ENCODE measurements around the gene SLC26A11.
"Not testable (repeated sequence)": the region's sequence is repeated elsewhere in the genome, so short reads cannot be mapped to it uniquely, and the experiment has no call there.

Gene SLC26A11

GRCh38 chr17:80244871-80245509 is 24.8 kb downstream of the SLC26A11 start:
- no peak for DNase-seq (ENCODE audit: low read depth)

DNA sequence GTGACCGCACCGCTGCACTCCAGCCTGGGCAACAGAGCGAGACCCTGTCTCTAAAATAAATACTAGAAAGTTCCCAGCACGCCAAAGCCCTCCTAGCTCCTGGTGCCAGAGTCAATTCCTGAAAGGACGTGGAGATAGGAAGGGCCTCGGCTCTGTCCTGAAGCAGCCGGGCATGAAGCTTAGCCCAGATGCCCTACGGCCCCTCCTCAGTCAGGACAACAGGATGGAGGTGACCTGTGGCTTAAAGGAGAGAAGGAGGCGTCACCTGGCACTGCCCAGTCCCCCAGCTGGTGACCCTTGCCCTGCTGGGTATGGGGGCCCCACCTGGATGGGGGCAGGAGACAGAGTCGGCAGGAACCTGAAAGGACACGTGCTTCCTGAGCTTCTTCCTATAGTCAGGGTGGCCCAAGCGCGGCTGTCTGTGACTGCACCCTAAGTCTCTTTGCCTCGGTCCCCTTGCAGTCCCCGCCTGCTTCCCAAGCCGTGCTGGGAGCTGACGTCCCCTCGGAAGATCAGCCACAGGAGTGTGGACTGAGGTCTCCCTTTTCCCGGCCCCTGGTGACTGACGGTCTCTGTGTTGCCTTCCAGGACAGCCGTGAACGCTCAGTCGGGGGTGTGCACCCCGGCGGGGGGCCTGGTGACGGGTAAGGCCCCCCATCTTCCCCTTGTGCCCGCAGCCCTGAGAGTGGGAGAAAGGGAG is 25.5 kb downstream of the SLC26A11 start:
- DNase-seq (ENCODE audit: low read depth) = no peak

- DNase-seq (ENCODE audit: low read depth) = no peak
Observed at GRCh38 chr17:80246266-80246681, 26.0 kb downstream of the SLC26A11 start.

GRCh38 chr17:80246726-80247125 is 26.5 kb downstream of the SLC26A11 start:
- no peak for DNase-seq (ENCODE audit: low read depth)

GRCh38 chr17:80247561-80247960 is 27.3 kb downstream of the SLC26A11 start:
- DNase-seq (ENCODE audit: low read depth) = no peak

DNA sequence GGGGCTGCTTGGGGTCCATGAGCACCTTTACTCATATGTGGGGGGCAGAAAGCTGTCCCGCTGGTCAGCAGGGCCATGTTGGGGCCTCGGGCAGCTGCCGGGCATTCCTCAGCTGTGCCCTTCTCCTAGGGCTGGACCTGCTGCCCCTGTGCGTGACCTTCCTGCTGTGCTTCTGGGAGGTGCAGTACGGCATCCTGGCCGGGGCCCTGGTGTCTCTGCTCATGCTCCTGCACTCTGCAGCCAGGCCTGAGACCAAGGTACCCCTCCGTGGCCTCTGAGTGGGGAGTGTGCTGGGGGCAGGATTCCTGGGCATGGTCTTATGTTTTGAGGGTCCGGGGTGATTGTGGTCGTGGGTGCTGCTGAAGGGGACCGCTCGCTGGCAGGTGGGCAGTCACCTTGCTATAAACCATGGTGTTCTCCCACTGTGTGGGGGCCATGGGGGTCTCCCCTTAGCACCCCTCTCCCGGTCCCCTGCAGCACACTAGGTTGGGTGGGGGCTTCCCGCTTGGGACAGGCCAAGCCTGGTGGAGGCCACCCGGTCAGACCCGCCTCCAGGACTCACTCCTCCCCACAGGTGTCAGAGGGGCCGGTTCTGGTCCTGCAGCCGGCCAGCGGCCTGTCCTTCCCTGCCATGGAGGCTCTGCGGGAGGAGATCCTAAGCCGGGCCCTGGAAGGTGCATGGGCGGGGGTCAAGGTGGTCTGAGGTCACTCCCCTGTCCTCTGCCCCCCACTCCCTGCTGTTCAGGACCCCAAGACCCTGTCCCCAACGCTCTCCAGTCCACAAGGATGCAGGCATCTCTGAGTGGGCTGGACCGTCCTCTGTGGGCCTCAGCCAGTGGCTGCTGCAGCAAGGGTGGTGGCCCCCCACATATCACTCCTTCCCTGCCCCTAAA is 28.0 kb downstream of the SLC26A11 start:
- DNase-seq (ENCODE audit: low read depth) = no peak

DNA sequence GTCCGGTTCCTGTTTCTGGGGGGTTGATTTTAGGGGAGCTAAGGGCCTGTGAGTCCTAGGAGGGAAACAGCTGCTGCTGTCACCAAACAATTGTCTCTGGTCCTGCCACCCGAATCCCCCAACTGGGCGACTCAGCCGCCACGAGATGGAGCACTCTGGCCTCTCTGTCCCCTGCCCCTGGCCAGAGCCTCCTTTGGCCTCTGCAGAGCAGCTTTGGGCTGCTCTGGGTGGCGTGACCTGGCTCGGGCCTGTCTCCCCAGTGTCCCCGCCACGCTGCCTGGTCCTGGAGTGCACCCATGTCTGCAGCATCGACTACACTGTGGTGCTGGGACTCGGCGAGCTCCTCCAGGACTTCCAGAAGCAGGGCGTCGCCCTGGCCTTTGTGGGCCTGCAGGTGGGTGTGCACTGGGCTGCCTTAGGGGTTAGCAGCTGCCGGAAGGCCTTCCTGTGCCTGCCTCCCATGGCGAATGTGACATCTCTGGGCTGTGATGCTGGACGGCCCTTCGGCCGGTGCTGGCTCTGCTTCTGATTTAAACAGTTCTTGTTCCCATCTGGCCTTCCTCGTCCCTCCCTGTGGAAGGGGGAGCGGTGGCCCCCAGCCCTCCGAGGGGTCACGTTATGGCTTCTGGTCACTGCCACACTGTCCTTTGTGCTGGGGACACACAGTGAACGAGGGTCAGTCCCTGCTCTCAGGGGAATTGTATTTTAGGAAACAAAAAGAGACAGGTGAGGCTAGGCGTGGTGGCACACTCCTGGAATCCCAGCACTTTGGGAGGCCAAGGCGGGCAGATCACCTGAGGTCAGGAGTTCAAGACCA is 28.9 kb downstream of the SLC26A11 start:
- no peak for DNase-seq (ENCODE audit: low read depth)

- DNase-seq (ENCODE audit: low read depth) = no peak
Observed at GRCh38 chr17:80251966-80252365, 31.7 kb downstream of the SLC26A11 start.

- DNase-seq (ENCODE audit: low read depth) = no peak
Observed at GRCh38 chr17:80252871-80253270, 32.6 kb downstream of the SLC26A11 start.

DNA sequence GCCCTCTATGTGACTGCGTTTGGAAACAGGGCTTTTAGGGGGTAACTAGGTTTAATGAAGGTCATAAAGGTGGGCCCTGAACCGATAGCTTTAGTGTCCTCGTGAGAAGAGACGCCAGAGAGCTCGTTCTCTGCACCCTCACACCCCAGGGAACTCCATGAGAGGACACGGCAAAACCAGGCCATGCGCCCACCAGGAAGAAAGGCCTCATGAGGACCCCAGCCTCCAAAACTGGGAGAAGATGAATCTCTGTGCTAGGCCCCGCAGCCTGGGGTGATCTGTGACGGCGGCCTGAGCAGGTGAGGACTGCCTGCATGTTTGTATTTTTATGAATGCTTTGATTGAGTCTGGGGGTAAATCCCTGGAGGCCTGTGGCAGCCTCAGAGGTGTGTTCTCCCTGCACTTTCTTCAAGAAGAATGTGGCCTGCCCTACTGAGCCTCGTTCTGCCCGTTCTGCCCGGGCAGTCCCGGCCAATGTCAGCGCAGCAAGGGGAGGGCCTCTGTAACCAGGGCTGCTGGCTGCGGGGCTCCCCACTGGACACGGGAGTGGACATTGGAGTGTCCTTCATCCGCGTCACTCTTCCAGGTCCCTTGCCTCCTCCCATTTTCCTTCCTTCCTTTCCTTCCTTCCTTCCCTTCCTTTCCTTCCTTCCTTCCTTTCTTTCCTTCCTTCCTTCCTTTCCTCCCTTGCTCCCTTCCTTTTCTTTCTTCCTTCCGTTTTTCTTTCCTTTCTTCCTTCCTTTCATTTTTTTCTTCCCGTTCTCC is 33.6 kb downstream of the SLC26A11 start:
- DNase-seq (ENCODE audit: low read depth) = no peak

DNA sequence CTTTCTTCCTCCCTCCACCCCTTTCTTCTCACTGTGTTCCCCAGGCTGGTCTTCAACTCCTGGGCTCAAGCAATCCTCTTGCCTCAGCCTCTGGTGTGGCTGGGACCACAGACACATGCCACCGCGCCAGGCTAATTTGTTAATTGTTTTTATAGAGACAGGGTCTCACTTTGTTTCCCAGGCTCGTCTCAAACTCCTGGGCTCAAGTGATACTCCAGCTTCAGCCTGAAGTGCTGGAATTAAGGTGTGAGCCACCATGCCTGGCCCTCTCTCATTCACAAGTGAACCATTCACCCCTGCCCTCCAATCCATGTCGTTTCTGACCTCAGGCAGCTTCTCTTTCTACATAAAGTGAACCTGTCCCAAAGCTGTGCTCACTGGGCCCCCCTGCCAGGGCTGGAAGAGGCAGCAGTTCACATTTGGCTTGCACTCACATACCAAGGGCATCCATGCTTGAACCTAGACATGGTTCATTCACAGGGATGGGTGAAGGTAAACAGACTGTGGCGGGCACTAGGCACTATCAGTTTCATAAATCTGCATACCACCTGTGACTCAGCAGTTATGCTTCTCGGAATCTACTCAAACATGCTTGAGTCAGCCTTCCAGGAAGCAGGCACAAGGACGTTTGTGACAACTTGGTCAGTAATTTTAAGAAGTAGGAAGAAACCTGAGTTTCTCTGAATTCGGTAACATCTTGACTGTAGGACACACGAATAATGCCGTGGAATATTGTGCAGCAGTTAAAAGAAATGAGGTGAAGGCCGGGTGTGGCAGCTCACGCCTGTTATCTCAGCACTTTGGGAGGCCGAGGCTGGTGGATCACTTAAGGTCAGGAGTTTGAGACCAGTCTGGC is 34.4 kb downstream of the SLC26A11 start:
- peak; percentile 76 for DNase-seq (ENCODE audit: low read depth)

DNA sequence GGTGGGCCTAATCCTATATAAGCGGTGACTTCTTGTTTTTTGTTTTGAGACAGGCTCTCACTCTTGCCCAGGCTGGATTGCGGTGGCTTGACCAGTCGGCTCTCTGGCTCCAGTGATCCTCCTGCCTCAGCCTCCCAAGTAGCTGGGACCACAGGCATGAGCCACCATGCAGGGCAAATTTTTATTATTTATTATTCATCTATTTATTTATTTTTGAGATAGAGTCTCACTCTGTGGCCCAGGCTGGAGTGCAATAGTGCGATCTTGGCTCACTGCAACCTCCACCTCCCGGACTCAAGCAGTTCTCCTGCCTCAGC is 35.8 kb downstream of the SLC26A11 start:
- no peak for DNase-seq (ENCODE audit: low read depth)

- DNase-seq (ENCODE audit: low read depth) = no peak
Observed at GRCh38 chr17:80257716-80258213, 37.5 kb downstream of the SLC26A11 start.

DNA sequence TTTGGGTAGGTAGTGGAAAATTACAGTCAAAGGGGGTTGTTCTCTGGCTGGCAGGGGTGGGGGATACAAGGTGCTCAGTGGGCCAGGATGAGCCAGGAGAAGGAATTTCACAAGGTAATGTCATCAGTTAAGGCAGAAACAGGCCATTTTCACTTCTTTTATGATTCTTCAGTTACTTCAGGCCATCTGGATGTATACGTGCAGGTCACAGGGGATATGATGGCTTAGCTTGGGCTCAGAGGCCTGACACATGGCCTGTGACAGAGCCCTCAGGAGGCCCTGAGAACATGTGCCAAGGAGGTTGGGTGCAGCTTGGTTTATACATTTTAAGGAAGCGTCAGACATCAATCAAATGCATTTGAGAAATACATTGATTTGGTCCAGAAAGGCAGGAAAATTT is 38.1 kb downstream of the SLC26A11 start:
- DNase-seq (ENCODE audit: low read depth) = not testable (repeated sequence)

- no peak for DNase-seq (ENCODE audit: low read depth)
Observed at GRCh38 chr17:80259457-80260068, 39.3 kb downstream of the SLC26A11 start.

DNA sequence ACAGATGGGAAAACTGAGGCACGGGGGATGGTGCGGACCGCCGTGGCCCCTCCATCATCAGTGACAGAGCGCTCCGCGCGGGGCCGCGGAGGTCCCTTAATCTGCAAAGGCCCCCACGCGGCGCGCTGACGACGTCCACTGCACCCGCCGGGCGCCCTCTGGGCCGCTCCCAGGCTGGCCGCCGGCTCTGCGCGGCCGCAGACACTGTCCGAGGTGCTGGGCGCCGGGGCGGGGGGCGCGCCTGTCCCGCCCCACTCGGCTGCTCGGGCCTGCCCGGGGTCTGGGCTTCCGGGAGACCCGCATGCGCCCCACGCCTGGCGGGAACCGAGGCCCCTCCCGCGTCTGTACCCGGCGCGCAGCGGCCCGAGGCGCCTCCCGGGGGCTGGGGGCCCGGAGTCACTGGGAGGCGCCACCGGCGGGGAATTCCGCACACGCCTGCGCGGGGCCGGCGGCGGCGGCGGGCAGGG is 39.9 kb downstream of the SLC26A11 start:
- no peak for DNase-seq (ENCODE audit: low read depth)

- DNase-seq (ENCODE audit: low read depth) = no peak
Observed at GRCh38 chr17:80260791-80261158, 40.5 kb downstream of the SLC26A11 start, which contains the start of gene RNF213. RNF213 (plus strand) TSS chr17:80260852; CDS start chr17:80263682, 2,830 bp downstream.

- DNase-seq (ENCODE audit: low read depth) = no peak
Observed at GRCh38 chr17:80261159-80261894, 41.1 kb downstream of the SLC26A11 start.

GRCh38 chr17:80261895-80262279 is 41.7 kb downstream of the SLC26A11 start:
- no peak for DNase-seq (ENCODE audit: low read depth)
